Caki2 (cell line): Measurements from ENCODE around the gene NEDD9. TPM values are rescaled to one million over a fixed set of nuclear protein-coding genes. Genes with fewer than 3 reads are reported as not detected.

Experiments used
- DNase-seq: peaks from one replicate; pipeline ENCODE4 v3.0.0-alpha.2; 2015; ENCODE audit warnings: low read depth
- in situ Hi-C: cut with HindIII; loops from 2 replicates; pipeline ENCODE4 v1.10.0; 2016; ENCODE audit warnings: low sequenced_read_pairs, low pct_unique_long_range_greater_than_20kb, mixed read lengths
- total RNA-seq: library from RNA; depleted of rRNA; stranded (reverse); fragments of >200 nt; shearing (Covaris generic); gene quantifications from 2 replicates; pipeline ENCODE4 v1.2.3, GENCODE V29; 2014; ENCODE audit warnings: low replicate concordance

NEDD9 gene
- total RNA-seq, 1 experiment from 2014 or later = 5.2 TPM

GRCh38 chr6:11197175-11197536 is 35.3 kb downstream of the NEDD9 start:
- in situ Hi-C loops = no loop called here

GRCh38 chr6:11196511-11197174 is 35.8 kb downstream of the NEDD9 start:
- no peak for DNase-seq
- in situ Hi-C loops = no loop called here

More at GRCh38 chr6:11197175-11197536, 35.3 kb downstream of the NEDD9 start:
- DNase-seq = no peak

GRCh38 chr6:11194356-11195218 is 37.9 kb downstream of the NEDD9 start:
- in situ Hi-C loops = no loop called here
- no peak for DNase-seq

- no peak for DNase-seq
- in situ Hi-C loops = no loop called here
Measured at GRCh38 chr6:11193434-11193833, 39.0 kb downstream of the NEDD9 start.

- no peak for DNase-seq
- in situ Hi-C loops = no loop called here
Measured at GRCh38 chr6:11192167-11192566, 40.3 kb downstream of the NEDD9 start.

GRCh38 chr6:11190625-11191245 is 41.7 kb downstream of the NEDD9 start:
- DNase-seq = no peak
- in situ Hi-C loops = no loop called here

GRCh38 chr6:11189865-11190624 is 42.4 kb downstream of the NEDD9 start:
- in situ Hi-C loops = no loop called here
- no peak for DNase-seq

- peak; percentile 77 for DNase-seq
- in situ Hi-C loops = no loop called here
Measured at GRCh38 chr6:11188161-11188915, 44.1 kb downstream of the NEDD9 start.

- in situ Hi-C loops = no loop called here
- no peak for DNase-seq
Measured at GRCh38 chr6:11187301-11187700, 45.2 kb downstream of the NEDD9 start.

- no peak for DNase-seq
- in situ Hi-C loops = no loop called here
Measured at GRCh38 chr6:11185204-11185842, 47.1 kb downstream of the NEDD9 start.

- no peak for DNase-seq
- in situ Hi-C loops = no loop called here
Measured at GRCh38 chr6:11183761-11184362, 48.6 kb downstream of the NEDD9 start.

GRCh38 chr6:11181478-11182136 is 50.9 kb downstream of the NEDD9 start:
- in situ Hi-C loops = no loop called here
- DNase-seq = no peak

- in situ Hi-C loops = no loop called here
- DNase-seq = no peak
Measured at GRCh38 chr6:11179419-11180202, 52.9 kb downstream of the NEDD9 start.

- in situ Hi-C loops = no loop called here
- no peak for DNase-seq
Measured at GRCh38 chr6:11179088-11179418, 53.4 kb downstream of the NEDD9 start.

GRCh38 chr6:11177271-11177670 is 55.2 kb downstream of the NEDD9 start:
- no peak for DNase-seq
- in situ Hi-C loops = no loop called here

- in situ Hi-C loops = no loop called here
- no peak for DNase-seq
Measured at GRCh38 chr6:11174242-11174611, 58.2 kb downstream of the NEDD9 start.
